Lower leg skin (tissue), 4 donors: Measurements from ENCODE around the gene RNF11. TPM values are rescaled to one million over a fixed set of nuclear protein-coding genes. Genes with fewer than 3 reads are reported as not detected.
A peak's percentile ranks its signal among the peaks of the same experiment; 100 is the strongest.

Experiments used
- DNase-seq, 2 donors: peaks; one replicate each; pipeline ENCODE4 v3.0.0-alpha.2; 2019; ENCODE audit warnings: low spot score in 2 of 2
- H3K4me3 ChIP-seq: fragments of 200-600 bp; sonication (generic); 2 replicates; pipeline ENCODE4 v1.5.1; 2017; ENCODE audit warnings: mild to moderate bottlenecking, low read depth; ENCODE audit not compliant: poor library complexity, severe bottlenecking
- POLR2A ChIP-seq, 2 donors: fragments of 450-650 bp; IDR thresholded peaks; one replicate each; pipeline ENCODE4 v1.6.1; 2016 to 2017; ENCODE audit warnings: antibody characterized with exemption in 2 of 2, mild to moderate bottlenecking in 1 of 2, moderate library complexity in 1 of 2
- WGBS, 2 donors: methylation state at CpG; one replicate each; pipeline ENCODE4 v1.1.5; 2018; 5-methylcytosine and 5-hydroxymethylcytosine counted together
- intact Hi-C: fragments of 100-400 bp; cut with DNase I; formaldehyde crosslinking; loops from one replicate; pipeline ENCODE4 v1.15.0; 2023; ENCODE audit warnings: low total_unique reads
- total RNA-seq, 4 donors: library from RNA; depleted of rRNA; stranded (reverse); fragments of >200 nt; gene quantifications; one replicate each; pipeline ENCODE4 v1.1.0, GENCODE V29; 2016
- TF ChIP-seq, protein P1 (sequence below), 3 donors: fragments of 450-650 bp; IDR thresholded peaks; one replicate each; pipeline ENCODE4 v1.5.1; 2016; ENCODE audit warnings: antibody characterized with exemption in 3 of 3, mild to moderate bottlenecking in 3 of 3, moderate library complexity in 2 of 3

Gene RNF11, protein sequence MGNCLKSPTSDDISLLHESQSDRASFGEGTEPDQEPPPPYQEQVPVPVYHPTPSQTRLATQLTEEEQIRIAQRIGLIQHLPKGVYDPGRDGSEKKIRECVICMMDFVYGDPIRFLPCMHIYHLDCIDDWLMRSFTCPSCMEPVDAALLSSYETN
- total RNA-seq = 10 to 100 TPM; 65.4 to 95.3 (median 81.6) TPM

DNA sequence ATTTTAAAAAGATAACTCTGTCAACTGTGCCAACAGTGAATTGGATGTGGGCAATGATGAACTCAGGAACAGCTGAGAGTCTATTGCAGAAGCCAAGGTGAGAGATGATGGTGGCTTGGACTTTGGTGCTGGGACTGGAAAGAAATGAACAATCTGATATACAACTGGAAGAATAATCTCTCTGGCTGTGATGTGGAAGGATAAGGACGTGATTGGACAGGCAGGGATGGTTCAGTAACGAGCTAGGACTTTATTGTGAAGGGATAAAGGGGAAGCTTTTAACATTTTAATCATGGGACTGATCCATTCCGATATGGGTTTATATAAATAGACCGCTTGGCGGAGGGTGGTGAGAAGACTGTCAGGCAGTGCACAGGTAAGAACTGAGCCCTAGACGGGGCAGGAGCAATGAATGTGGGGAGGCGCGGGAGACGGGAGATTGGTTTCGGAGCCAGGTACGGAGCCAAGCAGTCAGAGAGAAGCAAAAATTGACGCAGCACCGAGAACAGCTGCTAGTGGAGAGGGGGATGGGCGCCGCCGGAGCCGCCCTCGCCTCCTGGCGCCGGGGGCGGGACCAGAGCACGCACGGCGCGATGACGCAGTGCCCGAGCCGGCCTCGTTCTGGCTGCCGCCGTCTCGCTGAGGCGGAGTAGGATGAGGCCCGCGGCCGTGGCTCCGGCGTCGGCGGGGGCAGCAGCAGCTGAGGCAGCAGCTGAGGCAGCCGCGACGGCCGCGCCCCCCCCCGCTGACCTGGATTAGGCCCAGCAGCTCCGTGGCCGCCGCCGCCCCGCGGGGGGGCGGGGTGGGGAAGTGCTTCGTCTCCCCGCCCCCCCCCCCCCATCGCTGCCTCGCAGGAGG lies at the start of gene RNF11:
Gene RNF11 (plus strand): TSS at position 601 of the 858 bp plus-strand sequence. CDS start 484 bp downstream, outside the sequence.
- peak in 1 of 2 donors; percentile 88 for TF ChIP-seq POLR2A (IDR thresholded peaks at IDR 0.05)
- TF ChIP-seq, protein P1, sequence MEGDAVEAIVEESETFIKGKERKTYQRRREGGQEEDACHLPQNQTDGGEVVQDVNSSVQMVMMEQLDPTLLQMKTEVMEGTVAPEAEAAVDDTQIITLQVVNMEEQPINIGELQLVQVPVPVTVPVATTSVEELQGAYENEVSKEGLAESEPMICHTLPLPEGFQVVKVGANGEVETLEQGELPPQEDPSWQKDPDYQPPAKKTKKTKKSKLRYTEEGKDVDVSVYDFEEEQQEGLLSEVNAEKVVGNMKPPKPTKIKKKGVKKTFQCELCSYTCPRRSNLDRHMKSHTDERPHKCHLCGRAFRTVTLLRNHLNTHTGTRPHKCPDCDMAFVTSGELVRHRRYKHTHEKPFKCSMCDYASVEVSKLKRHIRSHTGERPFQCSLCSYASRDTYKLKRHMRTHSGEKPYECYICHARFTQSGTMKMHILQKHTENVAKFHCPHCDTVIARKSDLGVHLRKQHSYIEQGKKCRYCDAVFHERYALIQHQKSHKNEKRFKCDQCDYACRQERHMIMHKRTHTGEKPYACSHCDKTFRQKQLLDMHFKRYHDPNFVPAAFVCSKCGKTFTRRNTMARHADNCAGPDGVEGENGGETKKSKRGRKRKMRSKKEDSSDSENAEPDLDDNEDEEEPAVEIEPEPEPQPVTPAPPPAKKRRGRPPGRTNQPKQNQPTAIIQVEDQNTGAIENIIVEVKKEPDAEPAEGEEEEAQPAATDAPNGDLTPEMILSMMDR (IDR thresholded peaks at IDR 0.05) = no peak
- 0 to 1% methylated on average over 15 to 32 of the region's 57 CpGs for WGBS, 2 donors
- DNase-seq = peak; percentile 89 to 98
- peak within 1 kb of the TSS; percentile 99 for H3K4me3 ChIP-seq
- intact Hi-C loops = no loop called here

DNA sequence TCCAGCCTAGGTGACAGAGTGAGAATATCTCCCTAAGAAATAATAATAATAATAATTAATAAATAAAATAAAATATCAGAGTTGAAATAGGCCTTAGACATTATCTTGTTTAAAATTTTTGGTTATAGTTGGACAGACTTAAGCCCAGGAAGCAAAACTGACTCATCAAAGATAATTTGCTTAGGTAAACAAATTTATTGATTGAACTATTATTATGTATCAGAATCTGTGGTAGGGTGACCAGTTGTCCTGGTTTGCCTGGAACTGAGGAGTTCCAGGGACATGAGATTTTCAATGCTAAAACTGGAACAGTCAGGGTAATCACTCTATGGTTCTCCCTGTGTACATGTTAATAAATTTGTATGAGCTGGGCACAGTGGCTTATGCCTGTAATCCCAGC lies 47.8 kb upstream of the RNF11 start:
- no peak for TF ChIP-seq POLR2A (IDR thresholded peaks at IDR 0.05)
- TF ChIP-seq, protein P1 (IDR thresholded peaks at IDR 0.05) = no peak
- no peak overlapping the region for H3K4me3 ChIP-seq
- intact Hi-C loops = no loop called here
- DNase-seq = no peak

DNA sequence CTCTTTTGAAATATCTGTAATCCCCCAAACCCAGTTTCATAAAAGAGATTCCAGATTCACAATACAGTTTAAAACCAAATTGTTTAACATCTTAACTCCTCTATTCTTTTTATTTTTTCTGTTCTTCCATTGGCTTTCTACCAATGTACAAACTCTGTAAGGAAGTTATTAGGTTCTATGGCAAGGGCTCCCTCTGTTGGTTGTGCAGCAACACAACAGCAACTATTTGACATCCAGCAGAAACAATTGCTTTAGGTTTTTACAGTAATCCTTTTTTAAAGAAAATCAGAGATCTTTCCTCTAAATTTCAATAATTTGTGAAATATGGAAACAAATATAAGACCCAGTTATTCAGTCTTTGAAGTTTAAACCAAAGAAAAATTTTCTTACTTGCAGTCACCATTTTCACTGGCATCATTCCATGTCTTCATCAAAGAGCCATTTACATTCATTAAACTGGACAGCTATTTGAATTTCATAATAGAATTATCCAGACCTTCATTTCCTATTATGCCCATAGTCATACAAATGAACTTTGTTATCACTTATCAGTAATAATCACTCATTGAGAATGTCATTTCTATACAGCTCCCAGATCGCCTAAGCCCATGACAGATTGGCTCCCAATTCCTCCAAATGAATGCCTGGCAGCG lies 46.5 kb upstream of the RNF11 start:
- DNase-seq = peak in 1 of 2 donors; percentile 17
- intact Hi-C loops = loop anchor here (10.0 kb wide), 1 partner anchor 415 kb away; no protein-coding TSS in a partner anchor
- no peak overlapping the region for H3K4me3 ChIP-seq
- 52 to 54% methylated on average over 2 of the region's 2 CpGs for whole genome bisulfite sequencing, 2 donors
- TF ChIP-seq POLR2A (IDR thresholded peaks at IDR 0.05) = no peak
- TF ChIP-seq, protein P1 (IDR thresholded peaks at IDR 0.05) = no peak

DNA sequence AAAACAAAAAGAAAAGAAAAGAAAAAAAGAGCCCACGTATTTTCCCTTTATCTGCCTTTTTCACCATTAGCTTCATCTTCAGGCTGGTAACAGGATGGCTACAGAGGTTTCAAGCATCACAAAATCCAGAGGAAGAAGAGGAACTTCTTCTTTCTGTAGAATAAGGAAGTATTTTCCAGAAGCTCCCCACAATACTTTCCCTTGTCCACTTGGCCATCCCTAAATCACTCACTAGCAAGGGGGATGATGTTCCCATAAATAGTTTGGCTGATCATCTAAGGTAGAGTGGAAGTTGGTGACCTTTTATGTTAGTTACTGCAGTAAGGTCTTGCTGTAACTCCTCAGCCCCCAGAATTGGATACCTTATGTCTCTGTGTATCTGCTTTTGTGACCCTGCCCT lies 45.1 kb upstream of the RNF11 start:
- H3K4me3 ChIP-seq = no peak overlapping the region
- DNase-seq = no peak
- WGBS, 2 donors = 58 to 68% methylated on average over 1 of the region's 1 CpG
- no peak for TF ChIP-seq POLR2A (IDR thresholded peaks at IDR 0.05)
- TF ChIP-seq, protein P1 (IDR thresholded peaks at IDR 0.05) = no peak
- intact Hi-C loops = loop anchor here (10.0 kb wide), 1 partner anchor 416 kb away; no protein-coding TSS in a partner anchor

DNA sequence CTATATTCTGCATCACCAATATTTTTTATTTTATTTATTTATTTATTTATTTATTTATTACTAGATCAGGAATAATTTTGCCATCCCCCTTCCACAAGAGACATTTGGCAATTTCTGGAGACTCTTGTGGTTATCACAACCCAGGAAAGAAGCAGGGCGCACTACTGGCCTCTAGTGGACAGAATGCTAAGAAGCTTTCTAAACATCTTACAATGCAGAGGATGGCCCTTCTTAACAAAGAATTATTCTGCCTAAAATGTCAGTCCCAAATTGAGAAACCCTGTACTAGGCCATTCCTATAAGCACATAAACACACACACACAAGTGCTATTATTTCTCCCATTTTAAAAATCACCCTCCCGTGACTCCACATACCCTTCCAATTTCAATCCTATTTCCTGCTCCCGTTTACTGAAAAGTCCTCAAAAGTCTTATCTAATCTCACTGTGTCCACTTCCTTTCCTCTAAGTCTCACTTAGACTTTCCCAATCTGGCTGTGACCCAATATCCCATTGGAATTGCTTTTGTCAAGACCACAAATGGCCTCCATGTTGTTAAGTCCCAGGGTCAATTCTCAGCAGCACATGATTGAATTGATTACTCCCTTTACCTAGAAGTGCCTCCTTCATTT lies 43.7 kb upstream of the RNF11 start:
- TF ChIP-seq, protein P1 (IDR thresholded peaks at IDR 0.05) = no peak
- no peak for TF ChIP-seq POLR2A (IDR thresholded peaks at IDR 0.05)
- 49 to 56% methylated on average over 3 of the region's 3 CpGs for WGBS, 2 donors
- intact Hi-C loops = loop anchor here (10.0 kb wide), 1 partner anchor 418 kb away; no protein-coding TSS in a partner anchor
- no peak overlapping the region for H3K4me3 ChIP-seq
- DNase-seq = peak; percentile 56 to 87
